HG02884 (cell line): Measurements from ENCODE around the gene SNRNP48.

Experiments used
- ATAC-seq: cut with Tn5 transposase; IDR thresholded peaks from one replicate; pipeline ENCODE4 v1.9.1; 2021; ENCODE audit warnings: mild to moderate bottlenecking, moderate library complexity; ENCODE audit not compliant: unreplicated experiment

SNRNP48 gene

DNA sequence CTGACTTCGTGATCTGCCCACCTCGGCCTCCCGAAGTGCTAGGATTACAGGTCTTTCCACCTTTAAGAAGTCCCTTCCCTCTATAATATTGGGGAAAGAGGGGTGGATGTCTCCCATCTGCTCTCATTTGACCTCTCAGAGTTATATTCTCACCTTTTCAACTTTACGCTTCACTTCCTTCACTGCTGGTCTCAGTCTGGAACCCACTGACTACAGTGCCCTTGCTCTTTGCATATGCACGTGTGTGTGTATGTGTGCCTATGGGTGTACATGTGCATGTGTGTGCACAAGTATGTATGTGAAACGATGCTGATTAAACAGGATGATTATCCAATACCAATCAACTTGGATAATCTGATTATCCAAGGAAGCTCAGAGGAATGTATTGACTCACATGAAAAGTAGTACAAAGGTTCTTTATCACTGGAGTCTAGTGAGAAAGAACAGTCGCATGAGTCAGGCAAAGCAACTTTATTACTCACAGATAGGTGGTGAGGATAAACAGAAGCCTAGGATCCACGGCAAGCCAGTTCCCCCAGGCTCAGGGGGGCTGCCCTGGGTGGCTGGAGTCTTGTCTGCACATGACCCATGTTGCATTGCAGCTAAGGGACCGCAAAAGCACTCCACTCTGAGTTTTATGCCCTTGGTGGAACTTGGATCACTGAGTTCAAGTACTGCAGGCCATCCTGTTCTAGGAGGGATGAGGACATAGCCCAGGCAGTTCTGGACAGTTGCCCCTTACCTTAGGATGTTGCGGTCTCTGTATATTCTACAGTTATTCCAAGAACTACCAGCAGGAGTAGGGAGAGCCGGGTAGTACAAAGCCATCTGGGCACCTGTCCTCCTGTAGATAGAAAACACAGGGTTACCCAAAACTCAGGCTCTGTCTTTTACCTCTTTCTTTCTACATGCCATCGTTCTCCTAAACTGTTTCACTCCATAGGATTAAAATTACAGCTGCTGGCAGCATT lies 50.9 kb downstream of the SNRNP48 start:
- no peak for ATAC-seq

- ATAC-seq = no peak
Observed at GRCh38 chr6:7642791-7643190, 52.8 kb downstream of the SNRNP48 start.

- no peak for ATAC-seq
Observed at GRCh38 chr6:7644417-7644816, 54.4 kb downstream of the SNRNP48 start.

- ATAC-seq = no peak
Observed at GRCh38 chr6:7646394-7646793, 56.4 kb downstream of the SNRNP48 start.

DNA sequence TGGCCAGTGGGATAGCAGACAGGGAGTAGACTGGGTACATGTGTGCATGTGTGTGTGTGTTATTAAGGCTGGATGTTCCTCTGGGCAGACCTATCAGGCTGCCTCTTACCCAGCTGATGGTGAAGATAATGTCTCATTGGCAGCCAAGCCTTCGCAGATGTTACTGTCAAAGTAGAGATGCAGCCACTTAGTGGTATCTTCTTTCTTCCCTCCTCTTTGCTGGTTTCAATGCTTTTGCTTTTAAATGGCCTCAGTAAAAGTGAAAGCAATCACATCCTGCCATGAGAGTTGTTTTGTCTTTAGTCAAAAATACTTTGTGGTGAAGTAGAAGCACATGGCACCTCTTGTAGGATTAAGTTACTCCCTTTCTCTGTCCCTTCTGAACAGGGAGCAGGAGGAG lies 57.5 kb downstream of the SNRNP48 start:
- ATAC-seq = peak; percentile 88

GRCh38 chr6:7649037-7649810 lies 59.2 kb downstream of the SNRNP48 start:
- no peak for ATAC-seq

DNA sequence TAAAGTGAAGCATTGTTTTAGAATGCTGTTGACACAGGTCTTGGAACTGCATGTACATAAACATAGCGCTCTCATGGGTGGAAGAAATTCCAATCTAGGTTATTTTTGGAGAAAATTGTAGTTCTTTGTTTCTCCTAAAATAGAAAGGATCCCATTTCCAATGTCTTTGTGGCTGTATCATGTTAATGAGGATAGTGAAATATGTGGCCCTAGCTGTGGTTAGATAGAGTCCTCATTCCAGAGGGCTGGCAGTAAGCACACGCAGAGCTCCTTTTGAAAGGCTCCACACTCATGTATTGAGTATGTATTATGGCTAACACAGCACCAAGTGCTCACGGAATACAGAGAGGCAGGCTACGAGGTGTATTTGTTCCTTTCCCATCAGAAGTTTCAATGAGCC lies 60.9 kb downstream of the SNRNP48 start:
- no peak for ATAC-seq

DNA sequence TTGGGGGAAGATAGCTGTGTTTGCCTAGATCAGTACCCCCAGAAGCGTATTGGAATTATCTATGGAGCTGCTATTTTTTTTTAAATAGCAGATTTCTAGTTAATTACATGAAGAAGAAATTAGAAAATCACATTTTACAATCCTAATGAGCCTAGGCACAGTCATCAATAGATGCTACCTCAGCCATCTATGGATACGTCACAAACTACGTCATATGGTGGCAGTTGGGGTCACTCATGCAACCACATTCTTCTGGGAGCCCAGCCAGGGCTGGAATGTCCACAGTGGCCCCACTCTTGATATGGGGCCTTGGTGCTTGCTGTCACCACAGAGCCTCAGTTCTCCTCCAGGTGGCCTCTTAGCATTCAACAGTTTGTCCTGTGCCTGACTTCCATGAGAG lies 63.0 kb downstream of the SNRNP48 start:
- no peak for ATAC-seq

- ATAC-seq = no peak
Observed at GRCh38 chr6:7656355-7656754, 66.4 kb downstream of the SNRNP48 start.

- ATAC-seq = no peak
Observed at GRCh38 chr6:7658543-7658942, 68.5 kb downstream of the SNRNP48 start.

GRCh38 chr6:7661364-7661763 lies 71.4 kb downstream of the SNRNP48 start:
- no peak for ATAC-seq
